HL-60 (cell line): ENCODE data around the gene LAMC1.

Experiments
- CTCF ChIP-seq: IDR thresholded peaks from one replicate; pipeline ENCODE4 v1.5.1; 2011; ENCODE audit warnings: low read length, control low read depth, inconsistent platforms; ENCODE audit not compliant: insufficient read depth
- GABPA ChIP-seq: IDR thresholded peaks from 2 replicates; pipeline ENCODE4 v1.6.1; 2012; ENCODE audit warnings: low read depth
- POLR2AphosphoS5 ChIP-seq: IDR thresholded peaks from 2 replicates; pipeline ENCODE4 v1.6.1; 2012; ENCODE audit warnings: low read depth
- TF ChIP-seq, protein P1 (sequence below): IDR thresholded peaks from 2 replicates; pipeline ENCODE4 v1.6.1; 2012; ENCODE audit warnings: low read depth; ENCODE audit not compliant: insufficient replicate concordance

- TF ChIP-seq CTCF (no peak), POLR2AphosphoS5 (no peak), GABPA (no peak)
- TF ChIP-seq, protein P1, sequence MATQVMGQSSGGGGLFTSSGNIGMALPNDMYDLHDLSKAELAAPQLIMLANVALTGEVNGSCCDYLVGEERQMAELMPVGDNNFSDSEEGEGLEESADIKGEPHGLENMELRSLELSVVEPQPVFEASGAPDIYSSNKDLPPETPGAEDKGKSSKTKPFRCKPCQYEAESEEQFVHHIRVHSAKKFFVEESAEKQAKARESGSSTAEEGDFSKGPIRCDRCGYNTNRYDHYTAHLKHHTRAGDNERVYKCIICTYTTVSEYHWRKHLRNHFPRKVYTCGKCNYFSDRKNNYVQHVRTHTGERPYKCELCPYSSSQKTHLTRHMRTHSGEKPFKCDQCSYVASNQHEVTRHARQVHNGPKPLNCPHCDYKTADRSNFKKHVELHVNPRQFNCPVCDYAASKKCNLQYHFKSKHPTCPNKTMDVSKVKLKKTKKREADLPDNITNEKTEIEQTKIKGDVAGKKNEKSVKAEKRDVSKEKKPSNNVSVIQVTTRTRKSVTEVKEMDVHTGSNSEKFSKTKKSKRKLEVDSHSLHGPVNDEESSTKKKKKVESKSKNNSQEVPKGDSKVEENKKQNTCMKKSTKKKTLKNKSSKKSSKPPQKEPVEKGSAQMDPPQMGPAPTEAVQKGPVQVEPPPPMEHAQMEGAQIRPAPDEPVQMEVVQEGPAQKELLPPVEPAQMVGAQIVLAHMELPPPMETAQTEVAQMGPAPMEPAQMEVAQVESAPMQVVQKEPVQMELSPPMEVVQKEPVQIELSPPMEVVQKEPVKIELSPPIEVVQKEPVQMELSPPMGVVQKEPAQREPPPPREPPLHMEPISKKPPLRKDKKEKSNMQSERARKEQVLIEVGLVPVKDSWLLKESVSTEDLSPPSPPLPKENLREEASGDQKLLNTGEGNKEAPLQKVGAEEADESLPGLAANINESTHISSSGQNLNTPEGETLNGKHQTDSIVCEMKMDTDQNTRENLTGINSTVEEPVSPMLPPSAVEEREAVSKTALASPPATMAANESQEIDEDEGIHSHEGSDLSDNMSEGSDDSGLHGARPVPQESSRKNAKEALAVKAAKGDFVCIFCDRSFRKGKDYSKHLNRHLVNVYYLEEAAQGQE, result no peak
Observed at GRCh38 chr1:183143576-183144315, 120.5 kb downstream of the LAMC1 start.
